NCI-H128 (cell line): ENCODE measurements around the gene MAP3K3.

ENCODE experiments used
- DNase-seq: peaks from one replicate; lab custom pipeline; 2025; ENCODE audit not compliant: unreplicated experiment; lab: John Stamatoyannopoulos, UW

Gene MAP3K3

GRCh38 chr17:63649813-63650212, 27.6 kb downstream of the MAP3K3 start:
- no peak for DNase-seq

GRCh38 chr17:63652106-63652505, 29.9 kb downstream of the MAP3K3 start:
- no peak for DNase-seq

GRCh38 chr17:63653050-63653449, 30.8 kb downstream of the MAP3K3 start:
- DNase-seq = no peak

- no peak for DNase-seq
Observed at GRCh38 chr17:63657786-63658185, 35.6 kb downstream of the MAP3K3 start.

- no peak for DNase-seq
Observed at GRCh38 chr17:63658366-63658765, 36.1 kb downstream of the MAP3K3 start.

GRCh38 chr17:63659850-63660249, 37.6 kb downstream of the MAP3K3 start:
- no peak for DNase-seq

GRCh38 chr17:63665527-63666214, 43.5 kb downstream of the MAP3K3 start:
- DNase-seq = no peak

- DNase-seq = no peak
Observed at GRCh38 chr17:63672856-63673255, 50.6 kb downstream of the MAP3K3 start.

- DNase-seq = no peak
Observed at GRCh38 chr17:63675231-63675606, 53.0 kb downstream of the MAP3K3 start.

- no peak for DNase-seq
Observed at GRCh38 chr17:63675607-63676546, 53.7 kb downstream of the MAP3K3 start.

- DNase-seq = no peak
Observed at GRCh38 chr17:63676584-63676983, 54.4 kb downstream of the MAP3K3 start.

- no peak for DNase-seq
Observed at GRCh38 chr17:63679214-63679613, 57.0 kb downstream of the MAP3K3 start.

- DNase-seq = no peak
Observed at GRCh38 chr17:63680700-63681099, 58.5 kb downstream of the MAP3K3 start.

GRCh38 chr17:63681530-63681929, 59.3 kb downstream of the MAP3K3 start:
- DNase-seq = no peak

- no peak for DNase-seq
Observed at GRCh38 chr17:63682441-63682840, 60.2 kb downstream of the MAP3K3 start.

GRCh38 chr17:63682981-63683380, 60.8 kb downstream of the MAP3K3 start:
- DNase-seq = no peak

GRCh38 chr17:63685041-63685440, 62.8 kb downstream of the MAP3K3 start:
- no peak for DNase-seq

- DNase-seq = no peak
Observed at GRCh38 chr17:63685578-63685977, 63.4 kb downstream of the MAP3K3 start.

GRCh38 chr17:63686138-63686685, 64.0 kb downstream of the MAP3K3 start:
- DNase-seq = no peak

GRCh38 chr17:63688396-63689020, 66.3 kb downstream of the MAP3K3 start:
- no peak for DNase-seq

GRCh38 chr17:63689479-63689878, 67.3 kb downstream of the MAP3K3 start:
- no peak for DNase-seq
